GM15510 (cell line): ENCODE measurements around the gene IL13.

Experiments used
- POLR2A ChIP-seq: IDR thresholded peaks from 3 replicates; pipeline ENCODE4 v1.6.1; 2011; ENCODE audit warnings: borderline replicate concordance; ENCODE audit not compliant: insufficient read length; ENCODE audit errors: extremely low read depth

Gene IL13

GRCh38 chr5:132651838-132652469 lies 6.0 kb upstream of the IL13 start:
- no peak for TF ChIP-seq POLR2A

GRCh38 chr5:132653716-132654115 lies 4.3 kb upstream of the IL13 start:
- TF ChIP-seq POLR2A, result no peak

GRCh38 chr5:132655821-132656773 lies 1.9 kb upstream of the IL13 start:
- TF ChIP-seq POLR2A, result no peak

- no peak for TF ChIP-seq POLR2A
Measured at GRCh38 chr5:132656774-132657355, 1.1 kb upstream of the IL13 start.

- TF ChIP-seq POLR2A, result no peak
Measured at GRCh38 chr5:132658381-132659302, 669 bp downstream of the IL13 start.

- TF ChIP-seq POLR2A, result no peak
Measured at GRCh38 chr5:132659598-132660493, 1.9 kb downstream of the IL13 start.

- no peak for TF ChIP-seq POLR2A
Measured at GRCh38 chr5:132661231-132662003, 3.4 kb downstream of the IL13 start.

GRCh38 chr5:132662004-132662401 lies 4.0 kb downstream of the IL13 start:
- no peak for TF ChIP-seq POLR2A

- peak; percentile 42 for TF ChIP-seq POLR2A
Measured at GRCh38 chr5:132662925-132663770, 5.2 kb downstream of the IL13 start.

- no peak for TF ChIP-seq POLR2A
Measured at GRCh38 chr5:132663771-132664695, 6.1 kb downstream of the IL13 start.

- no peak for TF ChIP-seq POLR2A
Measured at GRCh38 chr5:132664696-132665209, 6.8 kb downstream of the IL13 start.

- TF ChIP-seq POLR2A, result no peak
Measured at GRCh38 chr5:132665574-132666080, 7.7 kb downstream of the IL13 start.
